ENCODE results near the gene C1orf174. TPM values are rescaled to one million over a fixed set of nuclear protein-coding genes. Genes with fewer than 3 reads are reported as not detected.
A peak's percentile ranks its signal among the peaks of the same experiment; 100 is the strongest.

The C1orf174 gene
- total RNA-seq, 1 donor from 2014 or later: 22.1 TPM

GRCh38 chr1:3857791-3858129, 42.3 kb downstream of the C1orf174 start:
- Mint-ChIP-seq H3K27ac (ENCODE audit: unreplicated experiment) (no peak overlapping the region), H3K27me3 (ENCODE audit: unreplicated experiment) (no peaks in the 10 kb centered on the region), H3K4me1 (ENCODE audit: unreplicated experiment) (peaks cover 31% of the 10 kb centered on the region), H3K9me3 (ENCODE audit: unreplicated experiment) (no peaks in the 10 kb centered on the region), H3K36me3 (ENCODE audit: unreplicated experiment) (peaks cover 2% of the 10 kb centered on the region), H3K4me3 (ENCODE audit: unreplicated experiment) (peak overlapping the region; percentile 93)
- no peak for DNase-seq (ENCODE audit: extremely low spot score, unreplicated experiment)
- no peak for TF ChIP-seq CTCF (IDR thresholded peaks at IDR 0.05)

- H3K9me3 Mint-ChIP-seq (ENCODE audit: unreplicated experiment): no peaks in the 10 kb centered on the region
- peaks cover 2% of the 10 kb centered on the region for H3K36me3 Mint-ChIP-seq (ENCODE audit: unreplicated experiment)
- no peaks in the 10 kb centered on the region for H3K27me3 Mint-ChIP-seq (ENCODE audit: unreplicated experiment)
- peak; percentile 96 for DNase-seq (ENCODE audit: extremely low spot score, unreplicated experiment)
- H3K27ac Mint-ChIP-seq (ENCODE audit: unreplicated experiment): peak within 1 kb of the TSS; percentile 80
- no peak for TF ChIP-seq CTCF (IDR thresholded peaks at IDR 0.05)
- peak within 1 kb of the TSS; percentile 93 for H3K4me3 Mint-ChIP-seq (ENCODE audit: unreplicated experiment)
- H3K4me1 Mint-ChIP-seq (ENCODE audit: unreplicated experiment): peaks cover 31% of the 10 kb centered on the region
Observed at GRCh38 chr1:3856923-3857790, 42.9 kb downstream of the C1orf174 start, which contains the start of the genes CEP104 and DFFB. TSS of gene CEP104 (minus strand) at chr1:3857211. CDS start at chr1:3852407, 4,804 bp downstream. TSS of gene DFFB (plus strand) at chr1:3857476. CDS start at chr1:3857604, 128 bp downstream.

- H3K4me3 Mint-ChIP-seq (ENCODE audit: unreplicated experiment): no peak overlapping the region
Observed at GRCh38 chr1:3852711-3853485, 47.2 kb downstream of the C1orf174 start.

GRCh38 chr1:3852091-3852490, 48.0 kb downstream of the C1orf174 start:
- Mint-ChIP-seq H3K4me3 (ENCODE audit: unreplicated experiment) (no peak overlapping the region), H3K27ac (ENCODE audit: unreplicated experiment) (no peak overlapping the region), H3K4me1 (ENCODE audit: unreplicated experiment) (peaks cover 18% of the 10 kb centered on the region), H3K27me3 (ENCODE audit: unreplicated experiment) (no peaks in the 10 kb centered on the region), H3K36me3 (ENCODE audit: unreplicated experiment) (peaks cover 12% of the 10 kb centered on the region), H3K9me3 (ENCODE audit: unreplicated experiment) (no peaks in the 10 kb centered on the region)
- no peak for DNase-seq (ENCODE audit: extremely low spot score, unreplicated experiment)
- no peak for TF ChIP-seq CTCF (IDR thresholded peaks at IDR 0.05)

More at GRCh38 chr1:3852711-3853485, 47.2 kb downstream of the C1orf174 start:
- TF ChIP-seq CTCF (IDR thresholded peaks at IDR 0.05): no peak
- H3K36me3 Mint-ChIP-seq (ENCODE audit: unreplicated experiment): peaks cover 11% of the 10 kb centered on the region
- no peaks in the 10 kb centered on the region for H3K9me3 Mint-ChIP-seq (ENCODE audit: unreplicated experiment)
- no peaks in the 10 kb centered on the region for H3K27me3 Mint-ChIP-seq (ENCODE audit: unreplicated experiment)
- no peak overlapping the region for H3K27ac Mint-ChIP-seq (ENCODE audit: unreplicated experiment)
- DNase-seq (ENCODE audit: extremely low spot score, unreplicated experiment): no peak
- peaks cover 19% of the 10 kb centered on the region for H3K4me1 Mint-ChIP-seq (ENCODE audit: unreplicated experiment)

- no peaks in the 10 kb centered on the region for H3K27me3 Mint-ChIP-seq (ENCODE audit: unreplicated experiment)
- H3K4me3 Mint-ChIP-seq (ENCODE audit: unreplicated experiment): no peak overlapping the region
- no peak overlapping the region for H3K27ac Mint-ChIP-seq (ENCODE audit: unreplicated experiment)
- no peaks in the 10 kb centered on the region for H3K9me3 Mint-ChIP-seq (ENCODE audit: unreplicated experiment)
- no peak for DNase-seq (ENCODE audit: extremely low spot score, unreplicated experiment)
- peaks cover 16% of the 10 kb centered on the region for H3K4me1 Mint-ChIP-seq (ENCODE audit: unreplicated experiment)
- no peak for TF ChIP-seq CTCF (IDR thresholded peaks at IDR 0.05)
- H3K36me3 Mint-ChIP-seq (ENCODE audit: unreplicated experiment): peaks cover 17% of the 10 kb centered on the region
Observed at GRCh38 chr1:3851292-3851691, 48.8 kb downstream of the C1orf174 start.
